ENCODE measurements around the gene NOC2L. TPM values are rescaled to one million over a fixed set of nuclear protein-coding genes. Genes with fewer than 3 reads are reported as not detected.

Gene NOC2L
- total and polyA plus RNA-seq, 9 donors, result 39.8 to 49.9 (median 45.5) TPM

DNA sequence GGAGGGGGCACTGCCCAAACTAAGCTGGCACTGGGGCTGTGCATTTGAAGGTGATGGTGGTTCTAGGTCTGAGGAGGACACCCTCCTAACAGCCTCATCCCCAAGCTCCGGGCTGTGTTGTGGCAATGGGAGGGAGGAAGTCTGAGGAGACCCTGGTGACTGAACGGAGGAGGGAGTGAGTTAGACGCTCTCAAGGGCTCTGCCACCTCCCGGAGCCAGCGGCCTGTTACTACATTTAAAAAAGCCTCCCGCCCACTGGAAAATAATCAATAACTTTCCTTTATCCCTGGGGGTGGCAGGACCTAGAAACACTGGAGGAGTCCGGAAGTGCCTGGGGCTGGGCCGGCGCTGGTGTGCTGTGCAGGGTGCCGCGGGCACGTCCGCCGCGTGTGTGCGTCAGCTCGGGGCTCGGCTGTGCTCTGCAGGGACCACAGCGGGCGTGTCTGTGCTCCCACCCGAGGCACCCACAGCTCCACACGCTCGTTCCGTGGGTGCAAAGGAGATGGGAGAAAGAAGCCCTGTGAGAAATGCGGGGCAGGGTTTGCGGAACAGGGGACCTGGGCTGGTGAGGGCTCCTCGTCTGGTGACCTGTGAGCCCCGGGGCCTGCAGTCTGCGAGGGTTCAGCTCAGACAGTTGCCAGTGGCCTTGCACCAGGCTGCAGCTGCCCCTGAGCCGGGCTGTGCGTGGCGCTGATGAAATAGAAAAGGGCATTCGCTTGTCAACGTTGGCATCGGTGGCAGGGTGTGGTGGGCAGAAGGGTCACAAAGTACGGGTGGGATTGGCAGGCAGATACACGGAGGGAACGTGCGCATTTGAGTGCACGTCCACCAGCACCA lies 30.0 kb downstream of the NOC2L start:
- Histone ChIP-seq H3K9me3 (replicated peaks; ENCODE audit: control insufficient read depth, low read depth, low read length) (no peaks in the 10 kb centered on the region), H3K27me3 (ENCODE audit: control insufficient read depth, insufficient read depth, low read length) (peaks cover 90% of the 10 kb centered on the region), H3K36me3 (ENCODE audit: control insufficient read depth, insufficient read depth, low read length) (no peaks in the 10 kb centered on the region), H3K4me1 (ENCODE audit: control insufficient read depth, insufficient read depth, low read length) (peaks cover 8% of the 10 kb centered on the region), H3K4me3 (ENCODE audit: low read length) (no peak overlapping the region), H3K27ac (ENCODE audit: low read length) (no peak overlapping the region)
- 77% methylated on average over 26 of the region's 40 CpGs for WGBS (ENCODE audit: insufficient coverage)
- DNase-seq, result no peak

DNA sequence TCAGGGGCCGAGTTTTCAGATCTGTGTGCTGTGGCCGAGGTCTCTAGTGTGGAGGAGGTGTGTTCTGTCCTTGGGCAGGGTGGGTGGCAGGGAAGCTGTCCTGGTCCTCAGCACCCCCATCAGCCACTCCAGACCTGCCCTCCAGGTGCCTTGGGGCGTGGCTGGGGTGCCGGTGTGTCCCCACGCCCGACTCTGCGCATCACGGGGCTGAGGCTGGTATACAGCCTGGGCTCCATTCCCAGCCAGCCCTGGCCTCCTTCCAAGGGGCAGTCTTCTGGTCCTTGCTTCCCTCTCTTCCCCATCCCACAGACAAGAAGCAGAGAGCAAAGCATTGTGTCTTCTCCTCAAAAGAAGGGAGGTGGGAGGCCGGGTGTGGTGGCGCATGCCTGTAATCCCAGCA lies 31.3 kb downstream of the NOC2L start:
- H3K4me1 ChIP-seq (ENCODE audit: control insufficient read depth, insufficient read depth, low read length), result peaks cover 16% of the 10 kb centered on the region
- 60% methylated on average over 4 of the region's 10 CpGs for WGBS (ENCODE audit: insufficient coverage)
- H3K27ac ChIP-seq (ENCODE audit: low read length), result no peak overlapping the region
- H3K4me3 ChIP-seq (ENCODE audit: low read length), result no peak overlapping the region
- peaks cover 89% of the 10 kb centered on the region for H3K27me3 ChIP-seq (ENCODE audit: control insufficient read depth, insufficient read depth, low read length)
- H3K9me3 ChIP-seq (replicated peaks; ENCODE audit: control insufficient read depth, low read depth, low read length), result no peaks in the 10 kb centered on the region
- H3K36me3 ChIP-seq (ENCODE audit: control insufficient read depth, insufficient read depth, low read length), result no peaks in the 10 kb centered on the region
- DNase-seq, result no peak

DNA sequence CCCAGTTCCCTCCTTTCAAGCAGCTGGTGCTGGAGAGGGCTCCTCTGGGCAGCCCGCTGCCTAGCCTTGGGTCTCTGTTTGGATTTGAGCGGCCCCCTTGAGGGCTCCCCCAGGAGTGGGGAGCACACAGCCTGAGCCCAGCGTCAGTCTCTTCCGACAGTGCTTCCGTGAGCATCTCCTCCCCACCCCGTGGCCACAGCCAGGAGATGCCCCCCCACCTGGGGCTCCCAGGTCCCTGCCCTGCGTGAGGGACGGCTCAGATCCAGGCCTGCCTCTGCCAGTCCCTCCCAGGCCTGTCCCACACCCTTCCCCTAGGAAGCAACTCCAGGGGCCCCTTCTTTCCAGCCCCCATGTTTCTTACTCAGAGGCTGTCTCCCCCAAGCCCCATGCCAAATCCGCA lies 31.8 kb downstream of the NOC2L start:
- no peaks in the 10 kb centered on the region for H3K9me3 ChIP-seq (replicated peaks; ENCODE audit: control insufficient read depth, low read depth, low read length)
- H3K36me3 ChIP-seq (ENCODE audit: control insufficient read depth, insufficient read depth, low read length), result no peaks in the 10 kb centered on the region
- H3K27ac ChIP-seq (ENCODE audit: low read length), result no peak overlapping the region
- DNase-seq, result no peak
- H3K4me3 ChIP-seq (ENCODE audit: low read length), result no peak overlapping the region
- peaks cover 89% of the 10 kb centered on the region for H3K27me3 ChIP-seq (ENCODE audit: control insufficient read depth, insufficient read depth, low read length)
- WGBS (ENCODE audit: insufficient coverage), result 37% methylated on average over 5 of the region's 9 CpGs
- peaks cover 17% of the 10 kb centered on the region for H3K4me1 ChIP-seq (ENCODE audit: control insufficient read depth, insufficient read depth, low read length)

DNA sequence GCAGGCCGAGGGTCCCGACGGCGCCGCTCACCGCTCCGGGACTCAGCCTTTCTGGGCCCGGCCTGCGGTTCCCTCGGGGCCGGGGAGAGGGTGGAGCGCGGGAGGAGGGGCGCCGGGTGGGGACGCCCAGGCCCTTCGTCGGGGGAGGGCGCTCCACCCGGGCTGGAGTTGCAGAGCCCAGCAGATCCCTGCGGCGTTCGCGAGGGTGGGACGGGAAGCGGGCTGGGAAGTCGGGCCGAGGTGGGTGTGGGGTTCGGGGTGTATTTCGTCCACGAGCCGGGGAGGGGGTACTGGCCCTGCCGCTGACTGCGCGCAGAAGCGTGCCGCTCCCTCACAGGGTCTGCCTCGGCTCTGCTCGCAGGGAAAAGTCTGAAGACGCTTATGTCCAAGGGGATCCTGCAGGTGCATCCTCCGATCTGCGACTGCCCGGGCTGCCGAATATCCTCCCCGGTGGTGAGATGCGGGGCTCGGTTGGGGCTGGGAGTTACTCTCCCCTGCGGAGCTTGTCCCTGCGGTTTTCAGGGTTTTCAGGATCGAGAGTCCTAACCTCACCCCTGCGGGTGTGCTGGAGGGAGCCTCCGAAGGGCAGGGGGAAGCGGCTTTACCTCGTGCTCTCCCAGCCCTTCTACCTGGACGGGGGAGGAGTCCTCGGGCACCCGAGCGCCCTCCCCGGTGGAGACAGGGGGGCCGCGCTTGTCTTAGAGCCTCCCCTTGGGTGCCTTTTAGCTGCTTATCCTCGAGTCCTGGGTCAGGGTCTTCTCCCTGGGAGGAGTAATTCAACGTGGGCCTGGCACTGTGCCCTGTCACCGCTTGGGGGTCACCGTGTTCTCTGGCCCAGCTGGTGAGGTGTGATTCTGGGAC lies 33.3 kb downstream of the NOC2L start:
- Histone ChIP-seq H3K36me3 (ENCODE audit: control insufficient read depth, insufficient read depth, low read length) (no peaks in the 10 kb centered on the region), H3K4me3 (ENCODE audit: low read length) (no peak overlapping the region), H3K27me3 (ENCODE audit: control insufficient read depth, insufficient read depth, low read length) (peaks cover 89% of the 10 kb centered on the region), H3K4me1 (ENCODE audit: control insufficient read depth, insufficient read depth, low read length) (peaks cover 25% of the 10 kb centered on the region), H3K27ac (ENCODE audit: low read length) (no peak overlapping the region), H3K9me3 (replicated peaks; ENCODE audit: control insufficient read depth, low read depth, low read length) (no peaks in the 10 kb centered on the region)
- DNase-seq, result no peak
- WGBS (ENCODE audit: insufficient coverage), result 4% methylated on average over 51 of the region's 65 CpGs

DNA sequence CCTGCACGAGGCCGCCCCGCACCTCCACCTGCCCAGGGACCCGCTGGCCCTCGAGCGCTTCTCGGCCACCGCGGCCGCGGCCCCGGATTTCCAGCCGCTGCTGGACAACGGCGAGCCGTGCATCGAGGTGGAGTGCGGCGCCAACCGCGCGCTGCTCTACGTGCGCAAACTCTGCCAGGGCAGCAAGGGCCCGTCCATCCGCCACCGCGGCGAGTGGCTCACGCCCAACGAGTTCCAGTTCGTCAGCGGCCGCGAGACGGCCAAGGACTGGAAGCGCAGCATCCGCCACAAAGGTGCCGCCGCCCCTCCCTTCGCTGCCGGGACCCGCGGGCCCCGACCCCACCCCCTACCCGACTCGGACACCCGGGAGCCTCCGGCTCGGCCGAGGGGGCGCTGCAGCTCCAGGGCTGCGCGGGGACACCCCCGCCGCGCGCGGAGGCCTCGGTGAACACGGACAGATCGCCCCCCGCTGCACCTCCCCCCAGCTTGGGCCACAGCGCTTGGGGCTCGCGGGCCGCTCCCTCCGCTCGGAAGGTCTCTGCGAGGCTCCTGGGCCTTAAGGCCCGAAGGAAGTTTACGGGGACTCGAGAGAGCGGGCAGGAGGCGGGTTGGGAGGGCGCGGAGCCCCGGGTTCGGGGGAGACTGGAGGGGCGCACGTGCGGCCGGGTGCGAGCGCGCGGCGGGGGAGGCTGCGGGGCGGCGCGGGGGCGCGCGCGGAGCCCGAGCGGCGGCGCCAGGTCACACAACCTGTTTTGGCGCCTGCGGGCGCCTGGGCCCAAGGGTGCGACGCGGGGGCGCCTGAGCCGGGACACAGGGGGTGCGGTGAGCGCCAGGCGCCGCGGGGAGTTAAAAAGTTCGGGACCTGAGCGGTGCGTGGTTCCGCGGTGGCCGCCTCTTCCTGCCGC lies 34.1 kb downstream of the NOC2L start:
- H3K9me3 ChIP-seq (replicated peaks; ENCODE audit: control insufficient read depth, low read depth, low read length), result no peaks in the 10 kb centered on the region
- peaks cover 34% of the 10 kb centered on the region for H3K4me1 ChIP-seq (ENCODE audit: control insufficient read depth, insufficient read depth, low read length)
- H3K36me3 ChIP-seq (ENCODE audit: control insufficient read depth, insufficient read depth, low read length), result no peaks in the 10 kb centered on the region
- peak; percentile 54 for DNase-seq
- peaks cover 89% of the 10 kb centered on the region for H3K27me3 ChIP-seq (ENCODE audit: control insufficient read depth, insufficient read depth, low read length)
- H3K27ac ChIP-seq (ENCODE audit: low read length), result no peak overlapping the region
- H3K4me3 ChIP-seq (ENCODE audit: low read length), result peak overlapping the region; percentile 35
- WGBS (ENCODE audit: insufficient coverage), result under 1% methylated on average over 116 of the region's 120 CpGs

DNA sequence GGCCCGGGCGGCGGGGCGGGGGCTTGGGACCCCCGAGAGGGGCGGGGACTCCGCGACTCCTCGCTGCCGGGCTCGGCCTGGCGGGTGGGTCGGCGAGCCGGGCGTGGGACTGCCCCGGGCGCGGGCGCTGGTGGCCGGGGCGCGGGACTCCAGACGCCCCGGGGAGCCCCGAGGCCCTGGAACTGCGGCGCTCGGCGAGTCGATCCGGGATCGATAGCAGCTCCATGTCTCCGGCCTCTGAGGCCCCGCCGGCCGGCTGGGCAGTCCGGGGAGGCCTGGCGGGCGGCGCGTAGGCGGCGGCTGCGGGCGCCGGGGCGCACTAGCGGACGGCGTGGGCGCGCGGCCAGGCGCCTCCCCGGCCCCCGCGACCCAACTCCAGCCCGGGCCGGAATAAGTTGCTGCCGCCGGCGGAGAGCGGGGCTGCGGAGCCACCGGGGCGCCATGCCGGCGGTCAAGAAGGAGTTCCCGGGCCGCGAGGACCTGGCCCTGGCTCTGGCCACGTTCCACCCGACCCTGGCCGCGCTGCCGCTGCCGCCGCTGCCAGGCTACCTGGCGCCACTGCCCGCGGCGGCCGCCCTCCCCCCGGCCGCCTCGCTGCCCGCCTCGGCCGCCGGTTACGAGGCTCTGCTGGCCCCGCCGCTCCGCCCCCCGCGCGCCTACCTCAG lies 34.9 kb downstream of the NOC2L start:
- H3K27me3 ChIP-seq (ENCODE audit: control insufficient read depth, insufficient read depth, low read length), result peaks cover 89% of the 10 kb centered on the region
- no peaks in the 10 kb centered on the region for H3K9me3 ChIP-seq (replicated peaks; ENCODE audit: control insufficient read depth, low read depth, low read length)
- H3K4me1 ChIP-seq (ENCODE audit: control insufficient read depth, insufficient read depth, low read length), result peaks cover 37% of the 10 kb centered on the region
- H3K27ac ChIP-seq (ENCODE audit: low read length), result no peak overlapping the region
- WGBS (ENCODE audit: insufficient coverage), result under 1% methylated on average over 98 of the region's 98 CpGs
- no peak overlapping the region for H3K4me3 ChIP-seq (ENCODE audit: low read length)
- H3K36me3 ChIP-seq (ENCODE audit: control insufficient read depth, insufficient read depth, low read length), result no peaks in the 10 kb centered on the region
- DNase-seq, result no peak

DNA sequence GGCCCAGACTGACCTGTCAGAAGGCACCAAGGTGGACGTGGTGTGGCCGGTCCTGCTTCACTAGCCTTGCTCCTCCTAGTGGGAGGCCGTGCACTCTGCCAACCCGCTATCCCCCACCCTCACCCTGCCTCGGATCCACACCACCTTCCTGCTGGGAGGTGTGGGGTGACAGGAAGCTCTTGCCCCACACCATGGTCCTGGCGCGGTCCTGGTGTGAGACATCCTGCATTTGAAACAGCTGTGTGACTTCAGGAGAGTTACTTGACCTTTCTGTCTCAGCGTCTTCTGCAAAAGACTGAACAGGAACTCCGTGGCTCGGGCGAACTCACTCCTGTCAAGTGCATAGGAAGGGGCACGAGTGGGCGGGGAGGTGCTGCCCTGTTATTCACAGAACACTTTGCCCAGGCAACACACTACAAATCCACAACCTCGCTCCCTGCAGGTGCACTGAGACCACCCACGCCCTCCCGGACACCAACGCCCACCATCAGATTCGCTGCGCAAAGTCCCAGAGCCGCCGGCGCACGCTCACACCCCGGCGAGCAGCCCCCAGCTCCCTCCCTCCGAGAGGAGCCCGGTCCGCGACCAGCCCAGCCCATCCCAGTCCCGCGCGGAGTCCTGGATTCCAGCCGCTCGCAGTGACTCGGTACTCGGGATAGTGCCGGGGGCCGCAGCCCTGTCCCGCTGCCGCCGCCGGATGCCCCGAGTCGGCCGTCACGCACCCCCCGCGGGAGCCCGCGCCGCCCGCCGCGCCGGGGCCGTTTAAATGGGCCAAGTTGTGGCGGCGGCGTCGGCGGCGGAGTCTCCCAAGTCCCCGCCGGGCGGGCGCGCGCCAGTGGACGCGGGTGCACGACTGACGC lies 35.7 kb downstream of the NOC2L start, which contains the start of gene SAMD11:
Gene SAMD11, plus strand, starts transcription at position 793 of the 860 bp plus-strand sequence. CDS start 509 bp downstream, outside the sequence.
- Histone ChIP-seq H3K27me3 (ENCODE audit: control insufficient read depth, insufficient read depth, low read length) (peaks cover 89% of the 10 kb centered on the region), H3K4me1 (ENCODE audit: control insufficient read depth, insufficient read depth, low read length) (peaks cover 37% of the 10 kb centered on the region), H3K4me3 (ENCODE audit: low read length) (peak within 1 kb of the TSS; percentile 35), H3K27ac (ENCODE audit: low read length) (no peak within 1 kb of the TSS), H3K9me3 (replicated peaks; ENCODE audit: control insufficient read depth, low read depth, low read length) (no peaks in the 10 kb centered on the region), H3K36me3 (ENCODE audit: control insufficient read depth, insufficient read depth, low read length) (no peaks in the 10 kb centered on the region)
- DNase-seq, result peak; percentile 95
- WGBS (ENCODE audit: insufficient coverage), result under 1% methylated on average over 65 of the region's 72 CpGs

DNA sequence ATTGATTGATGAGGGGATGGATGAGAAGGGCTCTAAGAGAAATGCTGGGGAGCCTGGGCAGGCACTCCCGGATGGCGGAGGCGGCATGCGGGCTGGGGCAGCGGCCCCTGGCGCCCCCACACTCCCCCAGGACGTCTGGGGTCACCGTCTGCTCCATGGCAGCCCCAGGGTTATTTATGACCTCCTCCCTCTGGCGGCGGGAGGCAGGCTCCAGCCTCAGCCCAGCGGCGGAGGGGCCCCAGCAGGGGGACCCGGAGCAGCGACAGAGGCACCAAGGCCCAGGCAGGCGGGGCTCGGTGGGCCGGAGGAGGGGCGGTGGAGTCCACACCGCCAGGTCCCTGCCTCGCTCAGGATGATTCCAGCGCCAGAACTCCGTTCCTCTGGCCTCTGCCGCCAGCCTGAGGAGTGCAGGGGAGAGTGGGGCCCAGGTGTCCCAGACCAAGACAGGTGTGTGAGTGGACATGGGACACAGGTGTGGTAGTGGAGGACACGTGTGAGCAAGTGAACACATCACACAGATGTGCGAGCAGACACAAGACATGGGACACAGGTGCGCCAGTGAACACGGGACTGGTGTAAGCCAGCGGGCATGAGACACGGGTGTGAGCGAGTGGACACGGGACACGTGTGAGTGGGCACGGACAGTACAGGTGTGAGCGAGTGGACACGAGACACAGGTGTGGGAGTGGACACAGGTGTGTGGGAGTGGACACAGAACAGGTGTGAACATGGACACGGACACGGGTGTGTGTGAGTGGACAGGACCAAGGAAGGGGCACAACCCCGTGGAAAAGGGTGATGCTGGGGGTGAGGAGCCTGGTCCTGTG lies 37.8 kb downstream of the NOC2L start:
- Histone ChIP-seq H3K9me3 (replicated peaks; ENCODE audit: control insufficient read depth, low read depth, low read length) (no peaks in the 10 kb centered on the region), H3K27me3 (ENCODE audit: control insufficient read depth, insufficient read depth, low read length) (peaks cover 91% of the 10 kb centered on the region), H3K4me1 (ENCODE audit: control insufficient read depth, insufficient read depth, low read length) (peaks cover 45% of the 10 kb centered on the region), H3K36me3 (ENCODE audit: control insufficient read depth, insufficient read depth, low read length) (no peaks in the 10 kb centered on the region), H3K27ac (ENCODE audit: low read length) (no peak overlapping the region), H3K4me3 (ENCODE audit: low read length) (no peak overlapping the region)
- 24% methylated on average over 33 of the region's 38 CpGs for WGBS (ENCODE audit: insufficient coverage)
- peak; percentile 92 for DNase-seq

Measured in muscle of leg (tissue), 11 donors.